Measurements from ENCODE around the gene HSDL2. TPM values are rescaled to one million over a fixed set of nuclear protein-coding genes. Genes with fewer than 3 reads are reported as not detected.
A peak's percentile ranks its signal among the peaks of the same experiment; 100 is the strongest.
"Not testable (repeated sequence)": the region's sequence is repeated elsewhere in the genome, so short reads cannot be mapped to it uniquely, and the experiment has no call there.

Gene HSDL2
- total RNA-seq, 1 donor from 2014 or later: 25.3 TPM

DNA sequence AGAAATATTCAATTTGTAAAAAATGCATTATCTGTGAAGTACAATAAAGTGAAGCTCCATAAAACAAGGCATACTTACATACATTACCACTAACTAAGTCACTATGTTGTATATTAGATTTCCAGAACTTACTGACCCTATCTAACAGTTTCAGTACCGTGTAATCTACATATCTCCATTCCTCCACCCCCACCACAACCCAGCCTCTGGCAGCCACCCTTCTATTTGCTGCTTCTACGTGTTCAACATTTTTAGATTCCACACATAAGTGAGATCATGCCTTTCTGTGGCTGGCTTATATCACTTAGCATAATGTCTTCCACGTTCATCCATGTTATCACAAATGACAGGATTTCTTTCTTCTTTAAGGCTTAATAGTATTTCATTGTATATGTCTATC lies 15.1 kb upstream of the HSDL2 start:
- no peak for DNase-seq (ENCODE audit: low read depth)
- TF ChIP-seq, protein P1, sequence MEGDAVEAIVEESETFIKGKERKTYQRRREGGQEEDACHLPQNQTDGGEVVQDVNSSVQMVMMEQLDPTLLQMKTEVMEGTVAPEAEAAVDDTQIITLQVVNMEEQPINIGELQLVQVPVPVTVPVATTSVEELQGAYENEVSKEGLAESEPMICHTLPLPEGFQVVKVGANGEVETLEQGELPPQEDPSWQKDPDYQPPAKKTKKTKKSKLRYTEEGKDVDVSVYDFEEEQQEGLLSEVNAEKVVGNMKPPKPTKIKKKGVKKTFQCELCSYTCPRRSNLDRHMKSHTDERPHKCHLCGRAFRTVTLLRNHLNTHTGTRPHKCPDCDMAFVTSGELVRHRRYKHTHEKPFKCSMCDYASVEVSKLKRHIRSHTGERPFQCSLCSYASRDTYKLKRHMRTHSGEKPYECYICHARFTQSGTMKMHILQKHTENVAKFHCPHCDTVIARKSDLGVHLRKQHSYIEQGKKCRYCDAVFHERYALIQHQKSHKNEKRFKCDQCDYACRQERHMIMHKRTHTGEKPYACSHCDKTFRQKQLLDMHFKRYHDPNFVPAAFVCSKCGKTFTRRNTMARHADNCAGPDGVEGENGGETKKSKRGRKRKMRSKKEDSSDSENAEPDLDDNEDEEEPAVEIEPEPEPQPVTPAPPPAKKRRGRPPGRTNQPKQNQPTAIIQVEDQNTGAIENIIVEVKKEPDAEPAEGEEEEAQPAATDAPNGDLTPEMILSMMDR (conservative IDR thresholded peaks at IDR 0.05; ENCODE audit: low read depth, low read length): no peak
- H3K4me3 ChIP-seq (ENCODE audit: low read depth, low read length): no peak overlapping the region

DNA sequence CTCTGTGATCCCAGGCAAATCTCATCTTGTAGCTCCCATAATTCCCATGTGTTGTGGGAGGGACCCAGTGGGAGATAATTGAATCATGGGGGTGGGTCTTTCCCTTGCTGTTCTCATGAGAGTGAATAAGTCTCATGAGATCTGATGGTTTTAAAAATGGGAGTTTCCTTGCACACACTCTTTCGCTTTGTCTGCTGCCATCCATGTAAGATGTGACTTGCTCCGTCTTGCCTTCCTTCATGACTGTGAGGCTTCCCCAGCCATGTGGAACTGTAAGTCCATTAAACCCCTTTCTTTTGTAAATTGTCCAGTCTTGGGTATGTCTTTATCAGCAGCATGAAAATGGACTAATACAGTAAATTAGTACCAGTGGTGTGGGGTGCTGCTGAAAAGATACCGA lies 14.7 kb upstream of the HSDL2 start:
- not testable (repeated sequence) for H3K4me3 ChIP-seq (ENCODE audit: low read depth, low read length); DNase-seq (ENCODE audit: low read depth)

DNA sequence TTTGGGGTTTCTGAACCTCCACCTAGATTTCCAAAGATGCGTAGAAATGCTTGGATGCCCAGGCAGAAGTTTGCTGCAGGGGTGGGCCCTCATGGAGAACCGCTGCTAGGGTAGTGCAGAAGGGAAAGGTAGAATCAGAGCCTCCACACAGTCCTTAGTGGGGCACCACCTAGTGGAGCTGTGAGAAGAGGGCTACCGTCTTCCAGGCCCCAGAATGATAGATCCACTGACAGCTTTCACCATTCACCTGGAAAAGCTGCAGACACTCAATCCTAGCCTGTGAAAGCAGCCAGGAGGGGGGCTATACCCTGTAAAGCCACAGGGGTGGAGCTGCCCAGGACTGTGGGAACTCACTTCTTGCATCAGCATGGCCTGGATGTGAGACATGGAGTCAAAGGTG lies 13.3 kb upstream of the HSDL2 start:
- TF ChIP-seq, protein P1 (conservative IDR thresholded peaks at IDR 0.05; ENCODE audit: low read depth, low read length): peak; percentile 42

DNA sequence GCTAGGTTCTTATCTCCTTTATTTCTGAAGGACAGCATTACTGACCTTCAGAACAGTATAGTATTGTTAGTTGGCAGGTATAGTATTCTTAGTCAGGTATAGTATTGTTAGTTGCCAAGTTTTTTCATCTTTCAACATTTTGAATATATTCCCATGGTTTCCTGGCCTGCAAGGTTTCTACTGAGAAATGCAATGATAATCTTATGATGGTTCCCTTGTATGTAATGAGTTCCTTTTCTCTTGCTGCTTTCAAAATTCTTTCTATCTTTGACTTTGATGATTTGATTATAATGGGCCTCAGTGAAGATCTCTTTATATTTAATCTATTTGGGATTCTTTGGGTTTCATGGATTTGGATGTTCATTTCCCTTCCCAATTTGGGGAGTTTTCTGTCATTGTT lies 12.4 kb upstream of the HSDL2 start:
- DNase-seq (ENCODE audit: low read depth): no peak
- TF ChIP-seq, protein P1 (conservative IDR thresholded peaks at IDR 0.05; ENCODE audit: low read depth, low read length): no peak
- no peak overlapping the region for H3K4me3 ChIP-seq (ENCODE audit: low read depth, low read length)

More for the DNA sequence above, 13.3 kb upstream of the HSDL2 start:
- no peak overlapping the region for H3K4me3 ChIP-seq (ENCODE audit: low read depth, low read length)
- no peak for DNase-seq (ENCODE audit: low read depth)

DNA sequence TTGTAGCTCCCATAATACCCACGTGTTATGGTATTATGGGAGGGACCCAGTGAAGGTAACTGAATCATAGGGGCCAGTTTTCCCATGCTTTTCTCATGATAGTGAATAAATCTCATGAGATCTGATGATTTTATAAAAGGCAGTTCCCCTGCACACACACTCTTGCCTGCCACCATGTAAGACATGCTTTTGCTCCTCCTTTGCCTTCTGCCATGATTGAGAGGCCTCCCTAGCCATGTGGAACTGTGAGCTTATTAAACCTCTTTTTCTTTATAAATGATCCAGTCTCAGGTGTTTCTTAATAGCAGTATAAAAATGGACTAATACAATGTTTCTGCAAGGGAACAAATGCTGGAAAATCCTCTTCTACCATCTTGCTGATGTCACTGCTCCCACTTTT lies 10.1 kb upstream of the HSDL2 start:
- TF ChIP-seq, protein P1 (conservative IDR thresholded peaks at IDR 0.05; ENCODE audit: low read depth, low read length): no peak
- no peak for DNase-seq (ENCODE audit: low read depth)
- H3K4me3 ChIP-seq (ENCODE audit: low read depth, low read length): no peak overlapping the region

DNA sequence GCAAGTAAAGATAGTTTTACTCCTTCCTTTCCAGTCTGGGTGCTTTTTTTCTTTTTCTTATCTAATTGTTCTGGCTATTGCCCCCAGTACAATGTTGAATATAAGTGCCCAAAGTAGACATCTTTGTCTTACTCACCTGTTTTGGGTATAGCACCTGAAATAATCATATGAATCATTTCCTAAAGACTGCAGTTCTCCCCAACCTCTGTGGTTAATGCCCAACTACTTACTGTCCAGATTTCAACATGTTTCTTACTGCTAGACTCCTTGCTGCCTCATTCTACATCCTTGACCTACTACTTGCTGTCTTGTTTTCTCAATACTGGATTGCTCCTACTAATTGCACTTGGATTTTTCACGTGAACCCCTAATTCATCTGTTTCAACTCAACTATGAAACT lies 8.8 kb upstream of the HSDL2 start:
- TF ChIP-seq, protein P1 (conservative IDR thresholded peaks at IDR 0.05; ENCODE audit: low read depth, low read length): no peak
- no peak overlapping the region for H3K4me3 ChIP-seq (ENCODE audit: low read depth, low read length)
- no peak for DNase-seq (ENCODE audit: low read depth)

DNA sequence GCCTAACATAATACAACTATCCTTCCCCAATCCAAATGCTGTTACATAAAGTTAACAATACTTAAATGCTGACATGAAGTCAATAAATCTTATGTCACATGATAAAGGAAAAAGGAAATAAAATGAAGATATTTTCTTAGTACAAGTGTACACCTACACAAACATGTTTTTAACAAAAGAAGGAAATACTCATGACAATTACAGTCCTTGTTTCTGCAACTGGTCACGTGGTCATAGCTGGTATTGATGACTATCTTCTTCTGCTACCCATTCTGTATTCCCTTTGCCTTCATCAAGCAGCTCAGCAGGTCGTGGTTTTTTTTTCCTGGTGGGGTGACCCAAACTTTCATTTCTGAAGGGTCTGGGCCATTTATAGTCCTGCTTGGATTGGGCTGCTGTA lies 6.2 kb upstream of the HSDL2 start:
- H3K4me3 ChIP-seq (ENCODE audit: low read depth, low read length); DNase-seq (ENCODE audit: low read depth): not testable (repeated sequence)

DNA sequence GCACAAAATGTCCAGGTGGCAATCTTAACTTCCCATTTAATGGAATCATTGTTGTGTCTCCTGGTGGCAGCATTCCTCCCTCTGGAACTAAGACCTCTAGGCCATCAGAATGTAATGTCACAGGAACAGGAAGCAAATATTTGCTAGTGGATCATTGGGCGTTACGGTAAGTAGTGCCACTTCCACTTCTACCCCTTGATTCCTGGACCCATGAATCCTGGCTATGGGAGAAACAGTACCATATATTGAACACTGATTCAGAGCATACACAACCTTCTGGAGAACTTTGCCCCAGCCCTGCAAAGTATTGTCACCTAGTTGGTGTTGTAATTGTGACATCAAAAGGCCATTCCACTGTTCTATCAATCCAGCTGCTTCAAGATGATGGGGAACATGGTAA lies 5.7 kb upstream of the HSDL2 start:
- not testable (repeated sequence) for DNase-seq (ENCODE audit: low read depth); H3K4me3 ChIP-seq (ENCODE audit: low read depth, low read length)

DNA sequence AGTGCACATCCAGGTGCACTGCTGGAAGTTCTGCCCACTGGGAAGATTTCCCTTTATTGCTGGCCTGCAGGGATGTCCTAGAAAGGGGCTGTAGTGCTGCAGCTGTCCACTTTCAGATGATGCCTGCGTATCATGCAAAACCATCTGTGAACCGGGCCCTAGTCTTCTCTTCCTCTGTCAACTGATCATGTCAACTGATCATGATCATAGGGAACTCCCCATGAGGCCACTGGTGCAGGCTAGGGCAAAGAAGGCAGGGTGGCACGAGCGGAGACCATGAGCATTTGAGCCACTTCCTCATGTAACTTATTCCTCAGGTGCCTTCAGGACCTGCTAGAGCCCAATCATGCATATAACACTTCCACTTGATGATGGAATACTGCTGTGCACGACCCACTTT lies 4.5 kb upstream of the HSDL2 start:
- no peak for DNase-seq (ENCODE audit: low read depth)
- TF ChIP-seq, protein P1 (conservative IDR thresholded peaks at IDR 0.05; ENCODE audit: low read depth, low read length): no peak
- H3K4me3 ChIP-seq (ENCODE audit: low read depth, low read length): no peak overlapping the region

Data from epithelial cell of proximal tubule (primary cell).